GM15510 (cell line): ENCODE data around the gene STK10.
A peak's percentile ranks its signal among the peaks of the same experiment; 100 is the strongest.

Experiments
- POLR2A ChIP-seq: IDR thresholded peaks from 3 replicates; pipeline ENCODE4 v1.6.1; 2011; ENCODE audit warnings: borderline replicate concordance; ENCODE audit not compliant: insufficient read length; ENCODE audit errors: extremely low read depth

STK10 gene

DNA sequence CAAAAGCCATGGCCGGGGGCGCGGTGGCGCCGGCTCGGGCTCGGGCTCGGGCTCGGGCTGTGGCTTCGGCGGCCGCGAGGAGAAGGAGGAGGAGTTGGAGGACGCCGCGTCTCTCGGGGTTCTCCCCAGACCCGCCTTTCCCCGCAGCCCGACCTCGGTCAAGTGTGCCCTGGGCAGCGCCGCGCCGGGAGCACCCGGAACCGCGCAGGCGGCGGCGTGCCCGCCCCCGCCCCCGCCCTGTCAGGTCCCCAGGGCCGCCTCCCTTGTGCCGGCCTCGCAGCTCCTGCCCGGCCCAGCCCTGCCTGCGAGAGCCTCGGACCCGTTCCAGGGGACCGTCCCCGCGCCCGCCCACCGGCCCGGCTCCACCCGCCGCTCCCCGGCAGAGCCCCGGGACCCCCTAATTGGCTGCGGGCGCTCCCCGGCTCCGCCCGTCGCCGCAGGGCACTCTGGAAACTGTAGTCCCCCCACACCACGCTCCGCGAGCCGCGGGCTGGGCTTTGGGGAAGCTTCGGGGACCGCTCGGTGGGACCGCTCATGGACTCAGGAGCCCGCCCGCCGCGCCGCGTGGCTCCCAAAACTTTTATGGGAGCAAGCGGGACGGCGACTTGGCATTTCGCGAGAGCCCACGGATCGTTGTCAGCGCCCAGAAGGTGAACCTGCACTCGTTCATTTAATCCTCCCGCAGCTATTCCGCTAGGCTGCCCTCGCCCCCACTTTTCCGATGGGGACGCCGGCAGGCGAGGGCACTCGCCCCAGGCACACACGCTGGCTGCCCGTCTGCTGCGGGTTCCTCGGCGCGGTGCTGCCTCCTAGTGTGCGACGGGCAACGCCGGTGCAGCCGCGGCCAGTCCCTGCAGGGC lies at the start of gene STK10:
TSS of gene STK10 (minus strand) at position 192 of the 860 bp plus-strand sequence. CDS start at position 10, 182 bp downstream.
- peak; percentile 60 for TF ChIP-seq POLR2A

DNA sequence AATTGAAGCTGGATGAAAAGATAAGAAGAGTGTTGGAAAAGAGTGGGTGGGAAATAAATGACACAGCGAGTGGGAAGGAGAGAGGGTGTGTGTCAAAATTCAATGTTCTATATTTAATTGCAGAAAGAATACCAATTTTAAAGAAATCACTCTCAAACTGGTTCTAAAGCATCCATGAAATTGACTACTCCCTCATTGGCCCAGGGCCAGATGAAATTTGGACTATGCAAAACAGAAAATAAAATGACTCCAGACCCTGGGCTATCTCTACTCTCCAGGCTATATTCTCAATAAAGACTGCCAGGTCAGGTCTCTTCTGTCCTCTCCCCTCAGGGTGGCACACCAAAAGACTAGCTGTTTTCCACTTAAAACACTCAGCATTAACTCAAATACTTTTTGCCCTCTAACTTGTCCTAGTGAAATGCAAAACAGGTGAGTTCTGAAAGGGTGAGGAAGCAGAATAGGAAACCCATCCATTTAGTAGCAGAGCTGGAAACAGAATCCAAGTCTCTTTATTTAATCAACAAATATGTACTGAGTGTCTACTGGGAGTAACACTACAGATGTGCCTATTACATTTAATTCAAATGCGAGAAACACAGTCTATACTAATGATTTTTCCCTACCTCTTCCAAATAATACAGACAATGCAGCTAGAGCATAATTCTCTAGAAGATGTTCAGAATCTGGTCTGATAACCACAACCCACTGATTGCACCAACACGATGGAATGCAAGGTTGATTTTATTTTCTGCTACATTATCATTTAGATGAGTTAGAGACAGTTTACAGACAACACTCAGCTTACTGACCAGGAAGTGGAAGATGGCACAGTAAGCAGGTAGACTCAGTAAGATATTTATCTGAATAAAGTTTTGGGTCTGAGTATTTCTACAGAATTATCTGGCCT lies 48.1 kb upstream of the STK10 start:
- TF ChIP-seq POLR2A = no peak

DNA sequence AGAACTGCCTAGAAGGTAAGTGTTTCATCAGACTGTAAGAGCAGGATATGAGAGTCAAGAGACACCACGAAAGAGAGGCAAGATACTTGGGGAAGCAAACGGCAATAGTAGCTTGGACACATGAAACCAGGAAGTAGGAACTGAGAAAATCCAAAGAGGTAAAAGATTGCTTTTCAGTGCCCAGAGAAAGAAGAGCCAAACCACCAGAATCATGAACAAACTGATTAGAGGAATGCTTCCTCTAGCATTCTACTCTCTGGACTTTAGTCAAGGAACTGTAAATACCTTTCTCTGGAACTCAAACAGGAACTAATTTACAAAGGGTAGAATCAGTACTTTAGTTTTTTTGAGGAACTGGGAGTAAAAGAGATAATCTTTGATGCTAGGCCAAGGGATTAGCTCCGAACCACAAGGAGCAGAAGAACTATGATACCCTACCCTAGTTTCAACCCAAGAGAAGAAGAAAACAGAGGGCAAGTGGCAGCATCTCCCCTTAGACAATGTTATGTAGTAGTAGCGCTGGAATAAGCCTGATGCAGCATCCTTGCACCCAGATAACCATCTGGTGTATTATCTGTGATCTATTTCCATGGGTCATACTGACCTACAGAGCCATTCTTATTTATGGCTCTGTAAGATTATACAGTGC lies 47.2 kb upstream of the STK10 start:
- TF ChIP-seq POLR2A = no peak

DNA sequence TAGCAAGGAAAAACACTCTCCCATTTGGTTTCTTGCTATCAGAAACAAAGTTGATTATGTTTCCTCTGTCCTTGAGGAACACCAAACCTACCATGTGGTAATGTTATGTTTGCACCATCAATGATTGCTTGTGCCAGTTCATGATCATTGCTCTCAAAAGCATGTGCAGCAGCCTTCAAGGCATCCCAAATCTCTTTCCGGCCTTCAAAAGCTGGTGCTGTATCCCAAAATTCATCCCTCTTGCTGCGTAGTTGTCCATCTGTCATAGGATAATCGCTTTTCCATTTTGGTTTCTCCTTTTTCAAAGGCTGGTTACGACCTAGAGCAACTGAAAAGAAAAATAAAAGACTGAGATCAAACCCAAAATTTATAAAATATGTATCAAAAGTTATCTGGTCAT lies 46.0 kb upstream of the STK10 start:
- no peak for TF ChIP-seq POLR2A

DNA sequence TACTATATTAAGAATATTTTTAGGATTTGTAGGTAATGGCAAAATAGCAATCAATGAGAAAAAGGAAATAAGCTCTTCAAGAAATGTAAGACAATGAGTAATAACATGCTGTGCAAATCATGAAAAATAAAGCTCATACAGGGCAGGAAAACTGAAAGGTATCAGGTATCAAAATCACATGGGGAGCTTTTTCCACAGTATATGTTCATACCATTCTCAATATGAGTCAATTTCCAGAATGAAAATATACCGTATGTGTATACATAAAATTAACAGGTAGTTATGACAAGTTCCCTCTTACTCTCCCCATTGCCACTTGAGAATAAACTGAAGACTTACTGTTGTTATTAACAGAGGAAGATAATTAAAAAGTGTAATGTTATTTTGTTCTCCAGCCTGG lies 41.9 kb upstream of the STK10 start:
- no peak for TF ChIP-seq POLR2A

DNA sequence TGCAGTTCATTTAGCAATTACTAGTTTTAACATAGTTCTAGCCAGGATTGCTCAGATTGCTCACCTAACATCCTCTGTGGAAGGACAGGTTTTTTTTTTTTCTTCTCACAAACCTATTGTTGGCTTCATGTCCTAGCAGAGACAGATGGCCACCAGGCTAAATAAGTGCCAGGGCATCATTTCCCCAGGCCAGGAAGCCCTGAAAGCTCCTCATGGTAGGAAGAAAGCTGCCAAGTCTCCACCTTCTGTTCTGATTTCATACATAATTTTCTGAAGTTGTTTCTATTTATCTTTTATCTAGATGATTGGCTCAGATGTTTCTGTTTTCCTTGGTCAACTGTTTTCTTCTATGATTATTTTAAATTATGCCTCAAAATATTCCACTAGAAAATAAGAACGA lies 37.0 kb upstream of the STK10 start:
- no peak for TF ChIP-seq POLR2A

DNA sequence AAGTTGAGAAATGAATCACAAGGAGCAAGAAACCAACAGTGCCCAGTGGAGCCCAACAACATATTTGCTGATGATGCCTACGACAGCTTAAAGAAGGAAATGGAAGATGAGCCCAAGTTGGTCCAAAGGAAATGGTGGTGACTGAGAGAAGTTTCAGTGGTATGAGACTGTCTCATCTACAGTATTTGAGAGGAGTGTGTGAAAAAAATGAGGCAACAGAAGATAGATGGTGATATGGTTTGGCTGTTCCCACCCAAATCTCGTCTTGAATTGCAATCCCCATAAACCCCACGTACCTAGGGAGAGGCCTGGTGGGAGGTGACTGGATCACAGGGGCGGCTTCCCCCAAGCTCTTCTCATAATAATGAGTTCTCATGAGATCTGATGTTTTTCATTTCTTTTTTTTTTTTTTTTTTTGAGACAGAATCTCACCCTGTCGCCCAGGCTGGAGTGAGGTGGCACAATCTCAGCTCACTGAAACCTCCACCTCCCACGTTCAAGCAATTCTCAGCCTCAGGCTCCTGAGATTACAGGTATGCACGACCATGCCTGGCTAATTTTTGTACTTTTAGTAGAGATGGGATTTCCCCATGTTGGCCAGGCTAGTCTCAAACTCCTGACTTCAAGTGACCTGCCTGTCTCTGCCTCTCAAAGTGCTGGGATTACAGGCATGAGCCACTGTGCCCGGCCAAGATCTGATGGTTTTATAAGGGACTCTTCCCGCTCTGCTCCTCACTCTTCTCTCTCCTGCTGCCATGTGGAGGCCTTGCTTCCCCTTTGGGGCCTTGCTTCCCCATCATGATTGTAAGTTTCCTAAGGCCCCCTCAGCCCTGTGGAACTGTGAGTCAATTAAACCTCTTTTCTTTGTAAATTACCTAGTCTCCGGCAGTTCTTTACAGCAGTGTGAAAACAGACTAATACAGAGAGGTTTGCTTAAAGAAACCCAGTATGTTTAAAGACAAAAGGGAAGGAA lies 36.2 kb upstream of the STK10 start:
- TF ChIP-seq POLR2A = no peak

DNA sequence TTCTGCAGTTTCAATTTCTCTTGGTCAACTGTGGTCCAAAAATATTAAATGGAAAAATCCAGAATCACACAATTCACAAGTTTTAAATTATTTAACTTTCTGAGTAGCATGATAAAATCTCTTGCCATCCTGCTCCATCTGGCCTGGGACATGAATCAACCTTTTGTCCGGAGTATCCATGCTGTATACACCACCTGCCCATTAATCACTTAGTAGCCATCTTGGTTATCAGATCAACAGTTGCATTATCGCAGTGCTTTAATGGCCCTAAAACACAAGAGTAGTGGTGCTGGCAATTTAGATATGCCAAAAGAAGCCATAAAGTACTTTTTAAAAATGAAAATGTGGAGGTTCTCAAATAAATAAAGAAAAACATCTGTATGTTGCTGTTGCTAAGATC lies 31.3 kb upstream of the STK10 start:
- TF ChIP-seq POLR2A = no peak

DNA sequence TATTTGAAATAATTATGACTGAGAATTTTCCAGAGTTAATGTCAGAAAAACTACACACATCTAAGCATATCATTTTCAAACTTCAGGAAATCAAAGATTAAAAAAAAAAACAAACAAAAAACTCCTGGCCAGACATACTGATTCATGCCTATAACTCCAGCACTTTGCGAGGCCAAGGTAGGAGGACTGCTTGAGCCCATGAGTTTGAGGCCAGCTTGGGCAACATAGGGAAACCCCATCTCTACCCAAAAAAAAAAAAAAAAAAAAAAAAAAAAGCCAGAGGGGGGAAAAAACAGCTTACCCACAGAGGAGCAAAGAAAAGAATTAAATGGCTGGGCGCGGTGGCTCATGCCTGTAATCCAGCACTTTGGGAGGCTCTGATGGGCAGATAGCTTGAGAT lies 28.3 kb upstream of the STK10 start:
- TF ChIP-seq POLR2A = no peak

DNA sequence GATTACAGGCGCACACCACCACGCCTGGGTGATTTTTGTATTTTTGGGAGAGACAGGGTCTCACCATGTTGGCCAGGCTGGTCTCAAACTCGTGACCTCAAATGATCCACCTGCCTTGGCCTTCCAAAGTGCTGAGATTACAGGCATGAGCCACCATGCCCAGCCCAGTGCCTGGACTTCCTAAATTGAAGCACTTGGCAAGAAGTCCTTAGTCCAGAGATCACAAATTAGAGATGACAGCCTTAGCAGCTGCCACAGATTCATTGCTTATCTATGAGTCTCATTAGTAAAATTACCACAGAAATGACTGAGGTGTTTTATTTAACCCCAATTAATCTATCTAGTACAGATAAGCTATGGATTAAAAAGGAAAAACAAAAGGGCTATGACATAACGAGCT lies 25.1 kb upstream of the STK10 start:
- no peak for TF ChIP-seq POLR2A

DNA sequence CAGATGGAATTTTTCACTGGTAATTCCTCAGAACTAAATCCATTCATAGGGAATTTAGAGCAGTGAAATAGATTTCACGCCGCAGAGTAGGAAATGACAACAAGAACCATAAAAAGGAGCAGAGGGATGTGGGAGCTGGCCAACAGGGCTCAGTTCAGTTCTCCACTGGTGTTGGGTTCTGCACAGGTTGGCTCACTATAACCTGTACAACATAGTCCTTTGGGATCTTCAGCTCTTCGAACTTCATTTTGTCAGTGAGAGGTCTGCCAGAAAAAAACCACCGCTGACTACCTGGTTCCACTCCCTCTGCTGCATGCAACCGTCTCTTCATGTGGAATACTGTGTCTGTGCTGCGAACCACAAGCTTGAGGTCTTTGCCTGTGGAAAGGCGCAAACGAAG lies 23.7 kb upstream of the STK10 start:
- no peak for TF ChIP-seq POLR2A

DNA sequence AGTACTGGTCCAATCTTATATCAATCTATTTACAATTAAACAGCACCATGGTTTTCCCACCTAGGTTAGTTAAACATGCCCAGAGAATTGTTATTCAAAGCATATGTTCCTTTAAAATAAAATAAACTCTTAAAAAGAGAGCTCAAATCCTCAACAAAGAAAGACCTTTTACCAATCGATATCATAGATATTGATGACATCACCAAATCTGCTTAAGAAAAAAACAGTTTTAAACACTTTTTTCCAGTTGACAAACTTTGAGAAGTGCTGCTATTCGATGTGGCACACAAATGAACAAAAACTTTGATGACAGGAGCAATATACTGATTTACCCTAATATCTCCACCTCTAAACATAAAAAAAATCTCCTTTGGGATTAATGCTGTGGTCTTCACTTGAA lies 21.7 kb upstream of the STK10 start:
- no peak for TF ChIP-seq POLR2A

DNA sequence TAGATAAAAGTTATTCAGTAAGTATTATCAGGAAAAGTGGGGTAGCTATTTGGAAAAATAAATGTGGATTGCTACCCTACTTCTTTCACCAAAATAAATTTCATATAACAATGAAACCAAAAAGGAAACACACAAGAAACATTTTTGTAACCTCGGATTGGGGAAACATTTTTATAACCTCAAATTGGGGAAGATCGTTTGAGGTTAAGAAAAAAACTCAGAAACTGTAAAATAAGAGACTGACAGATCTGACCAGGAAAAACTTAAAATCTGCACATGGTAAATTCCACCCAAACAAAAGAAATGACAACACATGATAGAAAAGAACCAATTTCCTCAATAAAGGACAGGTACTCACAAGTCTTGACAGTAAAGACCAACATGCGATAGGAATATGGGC lies 19.5 kb upstream of the STK10 start:
- no peak for TF ChIP-seq POLR2A

DNA sequence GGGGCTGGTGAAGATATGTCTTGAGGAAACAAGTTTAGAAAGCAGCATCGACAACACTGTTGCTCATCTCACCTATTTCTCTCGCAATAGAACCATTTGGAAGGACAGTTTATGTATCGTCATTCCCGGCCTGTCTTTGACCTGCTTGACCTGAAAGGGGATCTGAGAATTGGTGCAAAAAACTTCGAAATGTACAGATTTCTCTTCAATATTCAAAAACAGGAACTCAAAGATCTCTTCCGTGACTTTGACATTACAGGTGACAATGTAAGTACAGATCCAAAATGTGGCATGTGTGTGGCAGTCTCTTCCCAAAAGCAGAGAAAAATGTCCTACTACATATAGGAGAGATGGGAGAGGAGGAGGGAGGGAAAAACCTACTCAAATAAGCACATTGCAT lies 12.5 kb upstream of the STK10 start:
- no peak for TF ChIP-seq POLR2A

DNA sequence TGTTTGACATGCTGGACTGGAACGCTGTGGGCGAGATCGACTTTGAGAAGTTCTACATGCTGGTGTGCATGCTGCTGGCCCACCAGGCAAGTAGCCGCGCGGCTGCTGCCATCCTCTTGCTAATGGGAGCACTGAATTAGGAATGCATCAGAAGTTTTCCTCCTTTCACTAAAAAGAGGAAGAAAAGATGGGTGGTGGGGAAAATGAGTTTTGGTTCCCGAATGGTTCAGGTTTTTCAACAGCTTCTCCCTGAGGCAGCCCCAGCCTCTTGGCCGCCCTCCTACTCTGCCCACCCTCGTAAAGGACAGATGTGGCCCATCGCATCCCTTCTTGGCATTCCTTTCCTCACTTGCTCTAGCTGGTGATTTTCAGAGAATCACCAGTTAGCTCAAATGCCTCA lies 11.4 kb upstream of the STK10 start:
- no peak for TF ChIP-seq POLR2A
